Fibroblast of skin of left biceps (primary cell): ENCODE measurements around the gene GSKIP.
"Not testable (repeated sequence)": the region's sequence is repeated elsewhere in the genome, so short reads cannot be mapped to it uniquely, and the experiment has no call there.

Experiments
- DNase-seq, 2 experiments: peaks; one replicate each; pipeline ENCODE4 v3.0.0-alpha.2; 2013; ENCODE audit warnings: low read depth in 2 of 2

Gene GSKIP, protein sequence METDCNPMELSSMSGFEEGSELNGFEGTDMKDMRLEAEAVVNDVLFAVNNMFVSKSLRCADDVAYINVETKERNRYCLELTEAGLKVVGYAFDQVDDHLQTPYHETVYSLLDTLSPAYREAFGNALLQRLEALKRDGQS

GRCh38 chr14:96362965-96363750, at the start of gene GSKIP, which contains the start of gene ATG2B:
Gene GSKIP, plus strand, starts transcription at chr14:96363526. Its CDS starts 18,722 bp downstream, at chr14:96382248.
Gene ATG2B, minus strand, starts transcription at chr14:96363341. Its CDS starts 365 bp downstream, at chr14:96362976.
- DNase-seq: peak; percentile 55 to 62

DNA sequence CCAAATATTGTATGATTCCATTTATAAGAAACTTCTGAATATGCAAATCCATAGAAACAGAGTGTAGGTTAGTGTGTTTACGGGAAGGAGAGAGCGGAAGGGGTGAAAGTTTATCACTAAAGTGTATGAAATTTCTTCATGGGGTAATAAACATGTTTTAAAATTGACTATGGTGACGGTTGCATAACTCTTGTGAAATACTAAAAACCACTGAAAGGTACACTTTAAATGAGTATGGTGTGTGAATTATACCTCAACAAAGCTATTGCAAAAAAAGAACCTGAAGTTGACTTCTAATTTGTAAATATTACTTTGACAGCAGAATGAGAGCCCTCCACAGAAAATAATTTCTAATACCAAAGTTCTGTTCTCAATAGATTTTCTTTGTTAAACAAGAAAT, 47.2 kb upstream of the GSKIP start:
- DNase-seq: no peak

- no peak for DNase-seq
These were observed 44.5 kb upstream of the GSKIP start for GRCh38 chr14:96318836-96319235.

DNA sequence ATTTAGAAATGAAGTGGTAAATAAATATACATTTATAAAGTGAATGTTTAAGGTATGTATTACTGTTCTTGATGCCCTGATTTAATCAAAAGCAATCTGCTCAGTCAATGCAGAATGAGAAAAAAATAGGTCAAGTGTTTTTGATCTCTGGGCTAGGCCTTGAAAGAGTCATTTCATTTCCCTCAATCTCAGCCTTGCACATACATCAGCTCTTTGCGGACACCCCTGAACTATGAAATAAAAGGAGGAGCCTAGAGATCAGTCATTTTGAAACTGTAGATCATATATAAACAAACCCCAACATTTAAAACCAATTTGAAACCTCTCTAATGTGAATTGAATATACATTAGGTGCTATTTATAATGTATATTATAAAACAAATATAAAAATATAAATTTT, 42.7 kb upstream of the GSKIP start:
- DNase-seq: no peak

- no peak for DNase-seq
These were observed 39.1 kb upstream of the GSKIP start for GRCh38 chr14:96324219-96324618.

- DNase-seq: no peak
These were observed 24.8 kb upstream of the GSKIP start for GRCh38 chr14:96338551-96338950.

GRCh38 chr14:96341323-96341722, 22.0 kb upstream of the GSKIP start:
- DNase-seq: no peak

- DNase-seq: no peak
These were observed 17.7 kb upstream of the GSKIP start for GRCh38 chr14:96345669-96346068.

DNA sequence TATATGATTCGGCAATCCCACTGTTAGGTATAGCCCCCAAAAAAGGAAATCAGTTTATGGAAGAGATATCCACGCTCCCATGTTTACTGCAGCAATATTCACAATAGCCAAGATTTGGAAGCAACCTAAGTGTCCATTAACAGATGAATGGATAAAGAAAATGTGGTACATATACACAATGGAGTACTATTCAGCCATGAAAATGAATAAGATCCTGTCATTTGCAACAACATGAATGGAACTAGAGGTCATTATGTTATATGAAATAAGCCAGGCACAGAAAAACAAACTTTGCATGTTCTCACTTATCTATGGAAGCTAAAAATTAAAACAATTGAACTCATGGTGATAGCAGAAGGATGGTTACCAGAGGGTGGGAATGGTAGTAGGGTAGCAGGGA, 15.4 kb upstream of the GSKIP start:
- not testable (repeated sequence) for DNase-seq

GRCh38 chr14:96349286-96350075, 13.8 kb upstream of the GSKIP start:
- DNase-seq: no peak

- DNase-seq: no peak
These were observed 11.3 kb upstream of the GSKIP start for GRCh38 chr14:96351986-96352385.

DNA sequence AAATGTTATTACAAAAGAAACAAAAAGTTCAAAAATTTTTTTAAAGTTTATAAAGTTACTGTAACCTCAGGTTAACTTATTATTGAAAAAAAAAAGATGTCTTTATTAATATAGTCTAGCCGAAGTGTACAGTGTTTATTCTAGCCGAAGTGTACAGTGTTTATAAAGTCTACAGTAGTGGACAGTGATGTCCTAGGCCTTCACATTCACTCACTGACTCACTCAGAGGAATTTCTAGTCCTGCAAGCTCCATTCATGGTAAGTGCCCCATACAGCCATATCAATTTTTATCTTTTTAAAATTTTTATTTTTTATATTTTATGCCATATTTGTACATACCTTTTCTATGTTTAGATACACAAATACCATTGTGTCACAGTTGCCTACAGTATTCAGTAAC, 10.6 kb upstream of the GSKIP start:
- no peak for DNase-seq

DNA sequence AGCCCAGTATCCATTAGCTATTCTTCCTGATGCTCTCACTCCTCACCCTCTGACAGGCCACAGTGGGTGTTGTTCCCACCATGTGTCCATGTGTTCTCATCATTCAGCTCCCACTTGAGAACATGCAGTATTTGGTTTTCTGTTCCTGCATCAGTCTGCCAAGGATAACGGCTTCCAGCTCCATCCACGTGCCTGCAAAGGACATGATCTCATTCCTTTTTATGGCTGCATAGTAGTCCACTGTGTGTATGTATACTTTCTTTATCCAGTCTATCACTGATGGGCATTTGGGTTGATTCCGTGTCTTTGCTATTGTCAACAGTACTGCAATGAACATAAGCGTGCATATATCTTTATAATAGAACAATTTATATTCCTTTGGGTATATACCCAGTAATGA, 9.1 kb upstream of the GSKIP start:
- DNase-seq: no peak

- no peak for DNase-seq
These were observed 6.1 kb upstream of the GSKIP start for GRCh38 chr14:96357216-96357615.

DNA sequence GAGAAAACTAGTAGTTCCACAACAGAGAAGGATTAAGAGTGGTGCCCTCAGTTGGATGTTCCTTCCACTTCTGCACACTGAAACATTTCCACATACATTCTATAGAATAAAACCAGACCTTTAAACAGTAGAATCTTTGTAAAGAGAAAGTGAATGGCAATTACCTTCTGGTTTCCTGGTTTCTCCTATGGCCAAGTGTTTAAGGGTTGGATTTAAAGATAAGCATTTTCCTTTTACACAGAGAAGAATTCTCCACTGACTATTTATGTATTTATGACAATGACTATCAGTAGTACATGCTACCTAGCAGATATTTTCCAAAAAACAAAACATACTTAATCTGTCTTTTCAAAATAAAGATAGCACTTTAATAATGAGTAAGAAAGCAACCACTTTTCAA, 3.4 kb upstream of the GSKIP start:
- DNase-seq: no peak

DNA sequence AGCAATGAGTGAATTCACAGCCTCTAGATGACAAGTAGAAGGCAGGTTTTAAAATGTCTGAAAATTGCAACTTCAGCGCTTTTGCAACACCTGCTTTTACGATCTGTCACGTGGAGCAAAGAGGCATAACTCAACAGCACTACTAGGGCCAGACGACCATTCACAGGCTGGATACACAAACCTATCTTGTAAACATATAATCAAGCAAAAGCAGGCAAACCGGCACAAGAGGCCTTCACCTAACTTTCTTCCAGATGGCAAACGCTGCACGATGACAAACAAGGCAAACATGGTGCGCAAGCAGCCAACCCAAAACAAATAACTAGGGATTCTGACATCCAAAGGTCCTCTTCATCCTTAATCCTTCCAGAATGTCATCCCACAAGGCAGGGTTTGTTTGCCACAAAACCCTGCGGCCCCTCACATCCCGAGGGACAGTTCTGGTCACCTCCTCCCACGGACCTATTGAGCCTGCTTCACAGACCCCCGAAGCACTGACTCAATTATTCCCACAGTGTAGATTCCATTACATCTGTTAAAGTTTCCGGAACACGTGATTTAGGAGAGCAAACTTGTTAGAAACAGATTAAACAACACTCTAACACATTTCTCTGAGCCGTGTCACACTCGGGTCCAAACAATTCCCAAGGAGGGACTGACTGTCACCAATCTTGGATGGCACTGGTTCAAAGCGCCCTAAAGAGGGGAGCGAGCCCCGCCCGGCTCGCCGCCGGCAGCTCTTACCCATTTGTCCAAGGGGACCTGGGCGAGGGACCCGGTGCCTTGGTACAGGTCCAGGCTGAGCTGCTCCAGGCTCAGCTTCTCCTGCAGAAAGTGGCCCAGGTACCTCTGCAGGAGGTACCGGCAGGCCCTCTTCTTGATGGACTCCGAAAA, 1.0 kb upstream of the GSKIP start:
- no peak for DNase-seq

- no peak for DNase-seq
These were observed 518 bp downstream of the GSKIP start for GRCh38 chr14:96363751-96364336.

DNA sequence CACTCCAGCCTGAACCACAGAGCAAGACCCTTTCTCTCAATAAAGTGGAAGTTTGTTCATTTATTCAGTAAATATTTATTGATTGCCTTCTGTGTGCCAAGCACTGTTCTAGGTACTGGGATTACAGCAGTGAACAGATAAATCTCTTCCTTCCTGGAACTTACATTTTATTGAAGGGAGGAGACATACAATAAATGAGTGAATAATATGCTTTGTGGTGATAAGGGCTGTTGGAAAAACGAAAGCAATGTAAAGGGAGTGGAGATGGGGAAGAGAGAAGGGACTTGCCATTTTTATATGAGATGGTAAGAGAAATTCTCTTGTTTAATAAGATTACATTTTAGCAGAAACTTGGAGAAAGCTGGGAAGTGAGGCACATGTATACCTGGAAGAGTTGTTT, 1.6 kb downstream of the GSKIP start:
- DNase-seq: no peak

DNA sequence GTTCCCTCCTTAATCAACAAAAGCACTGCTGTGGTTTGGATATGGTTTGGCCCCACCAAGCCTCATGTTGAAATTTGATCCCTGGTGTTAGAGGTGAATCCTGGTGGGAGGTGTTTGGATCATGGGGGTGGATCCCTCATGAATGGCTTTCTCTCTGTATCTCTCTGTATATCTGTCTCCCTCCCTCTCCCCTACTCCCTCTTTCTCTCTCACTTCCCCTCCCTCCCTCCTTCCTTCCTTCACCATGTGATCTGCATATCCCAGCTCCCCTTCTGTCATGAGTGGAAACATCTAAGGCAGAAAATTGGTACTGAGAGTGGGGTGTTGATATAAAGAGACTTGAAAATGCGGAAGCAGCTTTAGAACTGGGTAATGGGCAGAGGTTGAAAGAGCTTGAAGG, 5.2 kb downstream of the GSKIP start:
- DNase-seq: no peak

DNA sequence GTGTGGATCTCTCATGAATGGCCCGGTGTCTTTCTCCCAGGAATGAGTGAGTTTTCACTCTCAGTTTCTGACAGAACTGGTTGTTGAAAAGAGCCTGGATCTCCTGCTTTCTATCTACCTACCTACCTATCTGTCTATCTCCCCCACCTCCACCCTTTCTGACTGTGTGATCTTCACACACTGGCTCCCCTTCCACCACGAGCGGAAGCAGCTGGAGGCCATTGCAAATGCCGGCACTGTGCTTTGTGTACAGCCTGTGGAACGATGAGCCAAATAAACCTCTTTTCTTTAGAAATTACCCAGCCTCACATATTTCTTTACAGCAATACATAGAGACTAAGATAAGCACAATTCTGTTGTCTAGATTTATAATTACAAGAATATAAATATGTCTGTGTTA, 7.2 kb downstream of the GSKIP start:
- no peak for DNase-seq

DNA sequence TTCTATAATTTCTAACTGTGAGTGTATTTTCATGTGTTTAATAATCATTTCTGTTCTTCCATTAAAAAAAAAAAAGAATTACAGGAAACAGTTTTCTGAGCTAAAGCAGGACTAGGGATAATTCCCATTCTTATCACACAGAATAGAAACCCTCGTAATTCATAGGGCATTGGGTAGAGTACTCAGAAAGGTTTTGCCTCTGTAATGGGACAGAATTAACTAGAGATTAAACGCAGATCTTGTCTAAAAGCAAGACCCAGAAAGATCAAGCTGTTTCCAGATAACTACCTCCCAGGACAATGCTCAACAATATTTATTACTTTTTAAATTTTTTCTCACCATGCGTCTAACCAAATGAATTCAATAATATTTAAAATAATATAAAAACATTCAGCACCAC, 10.2 kb downstream of the GSKIP start:
- no peak for DNase-seq
